GM18519 (cell line): ENCODE measurements around the gene TAF7L.
"Not testable (repeated sequence)": the region's sequence is repeated elsewhere in the genome, so short reads cannot be mapped to it uniquely, and the experiment has no call there.

Experiments used
- ATAC-seq: cut with Tn5 transposase; IDR thresholded peaks from one replicate; pipeline ENCODE4 v1.9.1; 2021; ENCODE audit warnings: mild to moderate bottlenecking, moderate library complexity; ENCODE audit not compliant: unreplicated experiment, low FRiP score

TAF7L gene, protein sequence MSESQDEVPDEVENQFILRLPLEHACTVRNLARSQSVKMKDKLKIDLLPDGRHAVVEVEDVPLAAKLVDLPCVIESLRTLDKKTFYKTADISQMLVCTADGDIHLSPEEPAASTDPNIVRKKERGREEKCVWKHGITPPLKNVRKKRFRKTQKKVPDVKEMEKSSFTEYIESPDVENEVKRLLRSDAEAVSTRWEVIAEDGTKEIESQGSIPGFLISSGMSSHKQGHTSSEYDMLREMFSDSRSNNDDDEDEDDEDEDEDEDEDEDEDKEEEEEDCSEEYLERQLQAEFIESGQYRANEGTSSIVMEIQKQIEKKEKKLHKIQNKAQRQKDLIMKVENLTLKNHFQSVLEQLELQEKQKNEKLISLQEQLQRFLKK

DNA sequence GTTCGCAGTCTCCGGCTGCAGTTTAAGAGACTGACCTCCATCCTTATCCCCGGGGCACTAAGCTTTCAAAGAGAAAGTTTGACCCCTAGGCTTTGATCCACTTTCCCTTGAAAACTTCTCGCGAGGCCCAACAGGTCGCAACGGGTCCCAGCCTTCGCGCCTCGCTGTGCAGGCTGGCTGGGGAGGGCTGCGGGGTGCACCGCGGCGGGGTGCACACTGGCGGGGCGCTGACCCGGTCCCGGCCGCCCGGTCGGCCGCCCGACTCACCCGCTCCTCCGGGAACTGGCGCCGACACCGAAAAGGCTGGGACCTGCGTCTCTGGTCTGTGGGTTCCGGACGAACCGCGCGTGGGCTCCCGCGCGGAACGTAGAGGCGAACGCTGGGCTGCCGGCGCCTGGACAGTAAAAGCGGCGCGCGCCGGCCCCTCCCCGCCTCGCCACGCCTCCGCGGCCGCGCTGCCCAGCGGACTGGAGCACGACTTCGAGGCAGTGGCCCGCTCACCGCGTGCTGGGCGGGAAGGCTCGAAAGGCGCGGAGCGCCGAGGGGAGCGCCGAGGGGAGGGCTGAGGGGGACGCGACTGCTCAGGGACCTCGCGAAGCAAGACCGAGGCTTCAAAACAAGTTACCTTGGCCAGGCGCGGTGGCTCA is at the start of gene TAF7L:
TSS of gene TAF7L (minus strand) at position 378 of the 647 bp plus-strand sequence. CDS start 3,791 bp downstream, outside the sequence.
- no peak for ATAC-seq

DNA sequence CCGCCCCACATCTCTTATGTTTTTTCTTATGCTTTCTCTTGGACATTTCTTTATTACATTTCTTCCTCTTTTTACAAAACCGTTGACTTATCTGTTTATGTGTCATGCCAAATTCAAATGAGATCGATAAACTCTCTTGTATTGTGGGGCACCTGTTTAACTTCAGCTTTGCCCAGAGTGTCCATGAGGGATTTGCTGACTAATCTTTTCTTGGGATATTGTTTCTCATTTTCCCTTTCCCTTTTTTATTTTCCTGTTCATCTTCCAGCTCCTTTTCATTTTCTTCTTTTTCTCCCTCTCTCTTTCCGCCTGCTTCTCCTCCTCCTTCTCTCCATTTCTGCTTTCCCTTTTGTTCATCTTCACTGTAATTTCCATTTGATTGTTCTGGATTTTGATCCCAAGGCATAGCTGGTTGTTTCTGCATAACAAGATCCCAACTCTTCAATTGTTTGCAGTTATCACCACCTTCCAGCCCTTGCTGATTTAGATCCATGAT is 46.7 kb upstream of the TAF7L start:
- ATAC-seq, result no peak

DNA sequence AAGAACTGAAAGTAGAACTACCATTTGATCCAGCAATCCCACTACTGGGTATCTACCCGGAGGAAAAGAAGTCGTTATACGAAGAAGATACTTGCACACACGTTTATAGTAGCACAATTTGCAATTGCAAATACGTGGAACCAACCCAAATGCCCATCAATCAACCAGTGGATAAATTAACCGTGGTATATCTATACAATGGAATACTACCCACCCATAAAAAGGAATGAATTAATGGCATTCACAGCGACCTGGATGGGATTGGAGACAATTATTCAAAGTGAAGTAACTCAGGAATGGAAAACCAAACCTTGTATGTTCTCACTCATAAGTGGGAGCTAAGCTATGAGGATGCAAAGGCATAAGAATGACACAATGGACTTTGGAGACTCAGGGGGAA is 43.2 kb upstream of the TAF7L start:
- ATAC-seq, result not testable (repeated sequence)

DNA sequence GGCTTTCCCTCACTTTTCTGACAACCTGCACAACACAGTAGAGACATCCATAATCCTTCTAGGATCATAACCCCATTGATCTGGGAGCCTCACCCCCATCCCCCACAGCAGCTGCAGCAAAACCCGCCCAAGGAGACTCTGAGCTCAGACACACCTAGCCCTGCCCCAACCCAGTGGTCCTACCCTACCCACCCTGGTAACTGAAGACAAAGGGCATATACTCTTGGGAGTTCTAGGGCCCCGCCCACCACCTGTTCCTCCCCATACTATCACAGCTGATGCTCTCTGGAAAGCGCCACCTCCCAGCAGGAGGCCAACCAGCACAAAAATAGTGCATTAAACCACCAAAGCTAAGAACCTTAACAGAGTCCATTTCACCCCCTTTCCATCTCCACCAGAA is 35.5 kb upstream of the TAF7L start:
- ATAC-seq, result not testable (repeated sequence)

DNA sequence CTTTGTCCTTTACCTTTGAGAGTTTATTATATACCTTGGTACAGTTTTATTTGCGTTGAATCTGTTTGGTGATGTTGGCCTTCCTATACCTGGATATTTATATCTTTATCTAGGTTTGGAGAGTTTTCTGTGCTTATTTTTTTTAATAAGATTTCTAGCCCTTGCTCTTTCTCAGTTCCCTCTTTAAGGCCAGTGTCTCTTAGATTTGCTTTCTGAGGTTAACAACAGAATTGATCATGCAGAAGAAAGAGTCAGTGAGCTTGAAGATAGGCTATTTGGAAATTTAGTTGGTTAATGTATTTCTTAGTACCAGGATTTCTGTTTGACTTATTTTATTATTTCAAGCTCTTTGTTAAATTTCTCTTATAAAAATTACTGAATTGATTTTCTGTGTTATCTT is 12.7 kb upstream of the TAF7L start:
- ATAC-seq, result no peak

DNA sequence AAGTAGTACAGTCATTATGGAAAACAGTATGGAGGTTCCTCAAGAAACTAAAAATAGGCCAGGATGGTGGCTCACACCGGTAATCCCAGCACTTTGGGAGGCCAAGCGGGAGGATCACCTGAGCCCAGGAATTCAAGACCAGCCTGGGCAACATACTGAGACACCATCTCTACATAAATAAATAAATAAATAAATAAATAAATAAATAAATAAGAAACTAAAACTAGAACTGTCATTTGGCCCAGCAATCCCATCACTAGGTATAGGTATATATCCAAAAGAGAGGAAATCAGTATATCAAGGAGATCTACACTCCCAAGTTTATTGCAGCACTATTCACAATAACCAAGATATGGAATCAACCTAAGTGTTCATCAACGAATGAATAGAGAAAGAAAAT is 4.5 kb upstream of the TAF7L start:
- ATAC-seq, result not testable (repeated sequence)

DNA sequence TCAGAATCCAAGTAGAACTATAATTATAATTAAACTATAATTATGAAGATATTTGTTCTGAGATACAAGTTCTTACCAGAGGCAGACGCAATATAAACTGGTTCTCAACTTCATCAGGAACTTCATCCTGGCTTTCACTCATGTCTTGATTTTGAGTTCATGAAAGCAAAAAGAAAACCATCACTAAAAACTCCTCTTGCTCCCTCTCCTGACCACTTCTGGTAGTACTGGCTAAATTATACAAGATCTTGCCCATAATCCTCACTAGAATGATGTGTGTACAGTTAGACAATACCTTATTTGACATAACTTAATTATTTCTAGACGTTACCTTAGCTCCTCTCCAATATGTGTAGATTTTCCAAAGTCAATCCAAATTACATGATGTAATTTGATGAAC is 3.7 kb downstream of the TAF7L start:
- no peak for ATAC-seq

DNA sequence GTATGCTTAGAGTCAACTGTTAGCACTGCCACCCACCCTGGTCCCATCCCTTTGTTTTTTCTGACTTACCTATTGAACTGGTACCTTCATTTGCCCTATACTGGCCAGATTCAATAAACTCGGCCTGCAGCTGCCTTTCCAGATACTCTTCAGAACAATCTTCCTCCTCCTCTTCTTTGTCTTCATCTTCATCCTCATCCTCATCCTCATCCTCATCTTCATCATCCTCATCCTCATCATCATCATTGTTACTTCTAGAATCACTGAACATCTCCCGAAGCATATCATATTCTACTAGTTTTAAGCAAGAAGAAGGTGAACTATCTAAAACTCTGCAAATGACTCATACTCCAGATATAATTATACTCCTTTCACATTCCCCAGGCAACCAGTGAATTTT is 14.9 kb downstream of the TAF7L start:
- no peak for ATAC-seq

DNA sequence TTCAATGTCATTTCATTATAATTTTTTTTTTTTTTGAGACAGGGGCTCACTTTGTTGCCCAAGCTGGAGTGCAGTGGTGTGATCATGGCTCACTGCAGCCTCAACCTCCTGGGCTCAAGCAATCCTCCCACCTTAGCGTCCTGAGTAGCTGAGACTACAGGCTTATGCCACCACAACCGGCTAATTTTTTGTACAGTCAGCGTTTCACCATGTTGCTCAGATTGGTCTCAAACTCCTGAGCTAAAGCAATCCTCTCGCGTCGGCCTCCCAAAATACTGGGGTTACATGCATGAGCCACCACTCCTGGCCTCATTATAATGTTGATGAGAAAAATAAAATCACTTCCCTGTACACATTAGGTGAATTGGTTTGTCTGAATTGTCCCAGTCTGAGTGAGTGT is 16.9 kb downstream of the TAF7L start:
- ATAC-seq, result no peak

DNA sequence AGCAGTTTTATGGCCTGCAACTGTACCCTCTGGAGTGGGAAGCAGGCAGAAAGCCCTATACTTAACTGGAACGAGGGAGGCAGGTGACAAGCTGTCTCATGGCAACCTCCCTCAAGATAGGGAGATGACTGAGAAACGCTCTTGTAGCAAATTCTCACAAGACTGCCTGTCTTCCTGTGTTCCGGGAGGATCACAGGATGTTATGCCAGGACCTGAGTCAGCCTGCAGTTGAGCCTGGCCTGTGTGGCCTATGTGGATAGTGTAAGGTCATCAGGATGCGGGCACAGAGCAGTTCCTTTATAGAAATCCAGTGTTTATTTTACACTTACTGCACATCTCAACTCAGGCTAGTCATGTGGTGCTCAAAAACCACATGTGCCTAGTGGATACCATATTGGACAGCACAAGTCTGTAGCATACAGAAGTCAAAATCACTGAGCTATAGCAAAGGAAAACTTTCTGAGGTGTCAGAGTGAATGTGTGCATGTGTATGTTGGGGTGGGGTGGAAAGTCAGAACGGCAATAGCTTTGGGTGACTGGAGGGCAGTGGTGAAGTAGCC is 25.2 kb downstream of the TAF7L start:
- ATAC-seq, result no peak

DNA sequence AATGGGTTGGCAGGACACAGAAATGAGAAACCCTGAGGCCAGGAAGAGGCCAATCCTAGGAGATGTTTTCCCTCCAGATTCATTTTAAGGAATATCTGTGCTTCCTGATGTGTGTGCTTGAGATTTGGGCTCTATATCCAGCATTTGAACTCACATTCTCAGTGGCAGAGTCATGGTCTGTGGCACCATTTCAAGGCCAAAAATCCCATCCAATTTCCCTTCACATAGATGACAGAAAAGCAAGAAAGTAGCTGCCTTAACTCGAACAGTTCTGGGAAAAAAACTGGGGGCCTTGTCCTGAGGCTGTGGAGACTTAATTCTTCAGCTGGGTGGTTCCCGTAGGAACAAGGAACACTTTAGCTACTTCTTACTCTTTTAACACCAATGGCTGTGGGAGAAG is 27.4 kb downstream of the TAF7L start:
- ATAC-seq, result no peak

DNA sequence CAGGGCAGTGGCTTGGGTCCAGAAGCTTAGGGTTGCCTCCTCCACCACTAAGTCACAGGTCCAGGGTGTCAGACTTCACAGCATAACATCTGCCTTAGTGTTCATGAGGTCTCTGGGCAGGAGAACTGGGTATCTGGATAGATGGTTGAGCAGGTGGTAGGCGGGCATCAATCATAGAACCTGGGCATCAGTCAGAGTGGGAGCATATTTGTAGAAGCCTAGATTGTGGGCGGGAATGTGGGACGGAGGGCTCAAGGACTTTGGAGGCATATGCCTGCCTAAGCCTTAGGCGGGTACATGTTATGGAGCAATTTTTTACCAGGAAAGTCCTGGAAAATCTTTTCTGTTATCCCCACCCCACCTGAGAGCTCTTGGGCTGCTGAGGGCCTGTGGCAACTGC is 28.5 kb downstream of the TAF7L start:
- no peak for ATAC-seq

DNA sequence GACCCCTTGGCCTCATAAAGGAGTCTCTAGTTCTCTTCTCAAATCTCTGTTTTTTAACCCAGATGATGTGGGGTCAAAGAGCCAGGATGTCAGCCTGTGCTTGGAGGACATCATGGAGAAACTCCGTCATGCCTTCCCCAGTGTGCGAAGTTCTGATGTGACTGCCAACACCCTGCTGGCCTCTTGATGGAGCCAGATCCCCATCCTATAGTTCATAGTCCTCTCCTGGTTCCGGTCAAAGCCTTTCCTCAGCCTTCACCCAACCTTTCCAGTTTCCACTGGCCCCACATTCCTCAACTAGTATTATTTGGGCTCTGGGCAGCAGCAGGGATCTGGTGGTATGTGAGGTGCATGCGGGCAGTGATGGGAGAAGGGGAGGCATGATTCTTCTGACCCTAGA is 30.7 kb downstream of the TAF7L start:
- ATAC-seq, result no peak

DNA sequence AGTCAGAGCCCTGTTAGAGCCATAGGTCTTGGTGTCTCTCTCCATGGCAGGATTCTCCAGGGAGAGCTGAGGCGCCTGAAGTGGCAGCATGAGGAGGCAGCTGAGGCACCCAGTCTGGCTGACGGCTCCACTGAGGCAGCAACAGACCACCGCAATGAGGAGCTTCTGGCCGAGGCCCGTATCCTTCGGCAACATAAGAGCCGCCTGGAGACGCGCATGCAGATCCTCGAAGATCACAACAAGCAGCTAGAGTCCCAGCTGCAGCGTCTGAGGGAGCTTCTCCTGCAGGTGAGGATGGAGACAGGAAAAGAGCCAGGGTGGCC is 32.9 kb downstream of the TAF7L start:
- no peak for ATAC-seq

DNA sequence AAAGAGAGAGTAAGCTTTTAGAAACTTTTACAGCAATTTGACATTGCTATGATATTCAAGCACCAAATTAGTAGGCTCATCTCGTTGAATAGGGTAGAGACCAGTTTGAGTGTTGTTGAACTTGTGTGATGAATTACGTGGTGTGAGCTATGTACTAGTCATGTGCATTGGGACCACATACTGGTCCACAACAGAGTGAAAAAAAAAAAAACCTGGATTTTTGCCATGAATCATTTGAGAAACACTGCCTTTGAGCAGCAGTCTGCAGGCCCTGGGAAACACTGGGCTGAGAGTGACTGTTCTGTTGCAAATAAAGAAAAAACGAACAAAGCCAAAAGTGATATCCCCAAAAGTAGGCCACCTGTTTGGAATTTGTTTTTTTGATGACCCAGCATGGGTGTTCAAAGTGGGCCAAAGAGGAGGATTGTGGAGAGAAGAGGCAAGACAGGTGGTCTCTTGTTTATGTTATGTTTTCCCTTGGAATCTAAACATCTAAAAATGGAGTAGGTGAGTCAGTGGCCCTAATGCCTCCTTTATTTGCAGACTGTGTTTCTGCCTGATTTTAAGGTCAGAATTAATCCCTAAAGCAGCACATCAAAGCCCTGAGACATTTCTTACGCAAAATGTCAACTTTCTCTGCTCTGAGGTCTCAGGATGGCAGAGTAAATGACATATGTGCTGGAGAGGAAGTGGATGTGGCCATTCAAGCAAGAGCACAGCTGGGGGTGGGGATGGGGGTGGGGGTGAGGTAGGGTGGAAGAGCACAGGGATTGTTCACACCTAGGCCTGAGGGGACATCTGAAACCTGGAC is 33.5 kb downstream of the TAF7L start:
- ATAC-seq, result no peak

DNA sequence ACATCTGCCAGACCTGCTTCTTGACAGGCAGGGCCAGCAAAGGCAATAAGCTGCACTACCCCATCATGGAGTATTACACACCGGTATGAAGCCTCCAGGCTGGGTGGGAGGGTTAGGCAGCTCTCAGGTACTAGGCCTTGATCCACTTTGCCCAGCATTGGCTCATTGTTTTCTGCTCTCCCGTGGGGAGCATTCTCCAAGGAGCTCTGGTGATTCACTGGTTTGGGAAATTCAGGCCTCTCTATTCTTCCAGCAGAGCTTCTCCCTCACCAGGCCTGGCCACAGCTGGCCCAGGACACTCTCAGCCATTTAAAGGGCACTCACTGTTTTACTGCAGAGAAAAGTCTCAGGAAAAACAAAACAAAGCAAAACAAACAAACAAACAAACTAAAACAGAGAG is 38.5 kb downstream of the TAF7L start:
- no peak for ATAC-seq

DNA sequence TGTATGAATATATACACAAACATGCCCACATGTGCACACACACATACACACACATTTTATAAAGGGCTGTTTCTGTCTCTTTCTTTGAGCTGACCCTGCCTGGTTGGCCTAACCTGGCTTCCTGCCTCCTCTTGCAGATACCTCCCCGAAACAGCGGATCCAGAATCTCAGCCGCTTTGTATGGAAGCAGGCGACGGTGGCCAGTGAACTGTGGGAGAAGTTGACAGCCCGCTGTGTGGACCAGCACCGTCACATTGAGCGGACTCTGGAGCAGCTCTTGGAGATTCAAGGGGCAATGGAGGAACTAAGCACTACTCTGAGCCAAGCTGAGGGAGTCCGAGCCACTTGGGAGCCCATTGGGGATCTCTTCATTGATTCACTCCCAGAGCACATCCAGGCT is 49.6 kb downstream of the TAF7L start:
- no peak for ATAC-seq

DNA sequence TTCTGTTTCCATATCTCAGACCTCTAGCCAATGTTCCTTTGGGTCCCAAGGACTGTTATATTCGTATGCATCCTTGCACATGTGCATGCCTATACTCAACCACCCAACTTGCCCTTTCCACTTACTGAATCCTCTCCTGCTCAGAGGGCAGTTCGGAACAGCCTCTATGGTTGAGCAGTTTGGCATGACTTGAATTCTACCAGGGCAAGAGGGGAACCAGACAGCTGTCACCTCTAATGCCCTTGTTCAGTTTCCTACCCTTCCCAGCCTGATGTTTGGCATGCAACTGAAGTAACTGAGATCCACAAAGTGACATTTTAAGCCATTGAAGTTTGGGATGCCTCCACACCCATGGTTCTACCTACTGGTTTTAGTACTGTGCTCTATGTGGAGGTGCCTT is 54.1 kb downstream of the TAF7L start:
- ATAC-seq, result no peak

DNA sequence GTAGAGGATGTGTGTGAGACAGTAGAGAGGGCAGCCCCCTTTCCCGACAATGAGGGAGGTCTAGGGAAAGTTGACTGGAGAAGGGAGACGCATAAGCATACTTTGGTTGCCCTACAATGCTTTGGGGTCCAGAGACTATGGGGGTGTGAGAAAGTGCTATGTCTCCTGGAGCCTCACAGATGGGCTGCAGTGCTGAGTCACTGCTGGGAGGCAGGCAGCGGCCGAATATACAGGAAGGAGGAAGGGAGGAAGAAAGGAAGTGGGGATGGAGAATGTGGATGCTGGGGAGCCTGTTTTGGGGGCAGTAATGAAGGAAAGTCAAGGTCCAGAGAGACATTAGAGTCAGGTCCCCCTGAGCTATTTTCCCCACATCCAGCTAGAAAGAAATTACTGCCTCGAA is 58.8 kb downstream of the TAF7L start:
- ATAC-seq, result no peak

DNA sequence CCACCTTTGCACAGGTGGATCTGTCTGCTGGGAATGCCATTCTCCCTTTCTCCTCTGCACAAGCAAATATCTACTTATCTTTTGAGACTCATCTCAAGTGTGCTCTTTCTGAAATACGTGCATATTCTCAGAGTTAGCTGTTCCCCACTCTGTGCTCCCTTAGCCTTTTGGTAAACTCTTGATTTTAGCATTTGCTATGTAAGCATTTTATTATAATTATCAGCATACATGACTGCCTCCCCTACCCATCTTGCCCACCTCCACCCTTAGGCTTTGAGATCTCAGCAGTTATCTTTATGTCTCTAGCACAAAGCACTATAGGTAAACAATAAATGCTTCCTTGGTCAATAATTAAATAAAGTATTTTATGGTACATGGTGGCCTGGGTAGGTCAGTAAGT is 60.1 kb downstream of the TAF7L start:
- ATAC-seq, result no peak

DNA sequence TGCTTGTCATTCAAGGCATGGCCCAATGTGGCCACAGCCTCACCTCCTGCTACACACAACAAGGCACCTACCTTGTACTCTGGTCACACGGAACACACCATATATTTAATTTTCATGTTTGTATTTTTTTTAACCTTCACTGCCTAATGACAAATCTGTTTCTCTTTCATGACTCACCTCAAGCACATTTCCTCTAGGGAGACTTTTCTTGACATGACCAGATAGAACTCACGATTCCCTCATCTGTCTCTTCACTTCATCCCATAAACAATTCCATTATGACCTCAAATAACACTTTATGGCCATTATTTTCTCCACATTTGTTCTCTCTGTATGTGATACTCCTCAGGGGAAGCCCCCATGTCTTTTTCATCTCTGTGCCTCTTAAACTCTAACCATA is 60.5 kb downstream of the TAF7L start:
- no peak for ATAC-seq
